BE2C (cell line): ENCODE measurements around the gene PARP1.
"Not testable (repeated sequence)": the region's sequence is repeated elsewhere in the genome, so short reads cannot be mapped to it uniquely, and the experiment has no call there.

Experiments used
- DNase-seq: peaks from one replicate; pipeline ENCODE4 v3.0.0-alpha.2; 2020
- H3K27me3 ChIP-seq: fragments of 250-450 bp; sonication (Bioruptor Pico); 2 replicates; pipeline ENCODE4 v1.5.1; 2020; ENCODE audit warnings: mild to moderate bottlenecking
- H3K36me3 ChIP-seq: fragments of 250-450 bp; sonication (Bioruptor Pico); 2 replicates; pipeline ENCODE4 v1.5.1; 2020; ENCODE audit warnings: mild to moderate bottlenecking
- H3K4me1 ChIP-seq: fragments of 250-450 bp; sonication (Bioruptor Pico); 2 replicates; pipeline ENCODE4 v1.5.1; 2020
- H3K4me3 ChIP-seq: 2 replicates; pipeline ENCODE4 v1.5.1; 2011; ENCODE audit warnings: low read depth, low read length
- H3K9me3 ChIP-seq: fragments of 250-450 bp; sonication (Bioruptor Pico); 2 replicates; pipeline ENCODE4 v1.5.1; 2020
- TF ChIP-seq, protein P1 (sequence below): IDR thresholded peaks from 2 replicates; pipeline ENCODE4 v1.5.1; 2012; ENCODE audit warnings: mild to moderate bottlenecking, low read depth, low read length

PARP1 gene

DNA sequence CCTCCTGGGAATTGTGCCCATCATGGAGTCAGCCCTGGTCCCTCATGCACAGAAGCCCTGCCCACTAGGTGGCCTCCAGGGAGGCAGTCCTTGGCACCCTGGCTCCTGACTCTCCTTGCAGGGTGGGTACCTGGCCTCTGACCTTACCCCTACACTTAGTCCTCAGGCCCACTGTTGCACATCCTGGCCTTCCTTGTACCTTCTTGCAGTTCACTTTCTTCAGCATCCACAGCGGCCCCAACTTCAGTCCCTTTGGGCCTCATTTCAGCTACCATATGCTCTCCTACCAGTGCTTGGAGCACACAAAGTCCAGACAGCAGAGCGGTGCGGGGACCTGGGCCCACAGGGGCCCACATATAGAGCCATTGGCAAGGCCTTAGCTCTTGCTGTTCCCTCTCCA is 19.2 kb upstream of the PARP1 start:
- no peaks in the 10 kb centered on the region for H3K36me3 ChIP-seq
- H3K27me3 ChIP-seq, result no peaks in the 10 kb centered on the region
- TF ChIP-seq, protein P1, sequence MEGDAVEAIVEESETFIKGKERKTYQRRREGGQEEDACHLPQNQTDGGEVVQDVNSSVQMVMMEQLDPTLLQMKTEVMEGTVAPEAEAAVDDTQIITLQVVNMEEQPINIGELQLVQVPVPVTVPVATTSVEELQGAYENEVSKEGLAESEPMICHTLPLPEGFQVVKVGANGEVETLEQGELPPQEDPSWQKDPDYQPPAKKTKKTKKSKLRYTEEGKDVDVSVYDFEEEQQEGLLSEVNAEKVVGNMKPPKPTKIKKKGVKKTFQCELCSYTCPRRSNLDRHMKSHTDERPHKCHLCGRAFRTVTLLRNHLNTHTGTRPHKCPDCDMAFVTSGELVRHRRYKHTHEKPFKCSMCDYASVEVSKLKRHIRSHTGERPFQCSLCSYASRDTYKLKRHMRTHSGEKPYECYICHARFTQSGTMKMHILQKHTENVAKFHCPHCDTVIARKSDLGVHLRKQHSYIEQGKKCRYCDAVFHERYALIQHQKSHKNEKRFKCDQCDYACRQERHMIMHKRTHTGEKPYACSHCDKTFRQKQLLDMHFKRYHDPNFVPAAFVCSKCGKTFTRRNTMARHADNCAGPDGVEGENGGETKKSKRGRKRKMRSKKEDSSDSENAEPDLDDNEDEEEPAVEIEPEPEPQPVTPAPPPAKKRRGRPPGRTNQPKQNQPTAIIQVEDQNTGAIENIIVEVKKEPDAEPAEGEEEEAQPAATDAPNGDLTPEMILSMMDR, result no peak
- no peak for DNase-seq
- H3K9me3 ChIP-seq, result no peaks in the 10 kb centered on the region
- H3K4me3 ChIP-seq, result no peak overlapping the region
- no peaks in the 10 kb centered on the region for H3K4me1 ChIP-seq

- not testable (repeated sequence) for H3K36me3 ChIP-seq, H3K4me1 ChIP-seq, DNase-seq, H3K4me3 ChIP-seq, H3K9me3 ChIP-seq, H3K27me3 ChIP-seq
Measured at GRCh38 chr1:226426395-226426794, 18.5 kb upstream of the PARP1 start.

DNA sequence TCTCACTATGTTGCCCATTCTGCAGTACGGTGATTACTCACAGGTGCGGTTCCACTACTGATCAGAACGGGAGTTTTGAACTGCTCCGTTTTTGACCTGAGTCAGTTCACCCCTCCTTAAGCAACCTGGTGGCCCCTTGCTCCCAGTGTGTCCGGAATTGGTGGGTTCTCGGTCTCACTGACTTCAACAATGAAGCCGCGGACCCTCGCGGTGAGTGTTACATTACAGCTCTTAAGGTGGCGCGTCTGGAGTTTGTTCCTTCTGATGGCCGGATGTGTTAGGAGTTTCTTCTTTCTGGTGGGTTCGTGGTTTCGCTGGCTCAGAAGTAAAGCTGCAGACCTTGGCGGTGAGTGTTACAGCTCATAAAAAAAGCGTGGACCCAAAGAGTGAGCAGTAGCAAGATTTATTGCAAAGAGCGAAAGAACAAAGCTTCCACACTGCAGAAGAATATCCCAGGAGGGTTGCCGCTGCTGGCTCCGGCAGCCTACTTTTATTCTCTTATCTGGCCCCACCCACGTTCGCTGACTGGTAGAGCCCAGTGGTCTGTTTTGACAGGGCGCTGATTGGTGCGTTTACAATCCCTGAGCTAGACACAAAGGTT is 17.6 kb upstream of the PARP1 start:
- Histone ChIP-seq H3K27me3 (no peaks in the 10 kb centered on the region), H3K36me3 (no peaks in the 10 kb centered on the region), H3K4me1 (no peaks in the 10 kb centered on the region), H3K9me3 (no peaks in the 10 kb centered on the region), H3K4me3 (no peak overlapping the region)
- TF ChIP-seq, protein P1, result no peak
- DNase-seq, result no peak

DNA sequence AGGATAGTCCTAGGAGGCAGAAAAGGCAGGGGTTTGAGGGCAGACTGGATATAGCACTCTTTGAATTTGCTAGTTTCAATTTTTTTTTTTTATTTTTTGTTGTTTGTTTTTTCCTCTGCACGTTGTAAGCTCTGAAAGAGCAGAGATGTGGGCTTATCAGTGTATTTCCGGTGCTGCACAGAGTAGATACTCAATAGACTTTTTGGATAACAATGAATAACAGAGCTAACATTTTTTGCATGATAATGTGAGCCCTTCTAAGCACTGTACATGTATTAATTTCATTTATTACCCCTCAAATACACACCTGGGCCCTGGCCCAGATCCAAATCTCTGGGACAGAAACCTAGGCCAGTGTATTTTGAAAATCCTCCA is 17.1 kb upstream of the PARP1 start:
- Histone ChIP-seq H3K27me3 (no peaks in the 10 kb centered on the region), H3K4me3 (no peak overlapping the region), H3K9me3 (no peaks in the 10 kb centered on the region), H3K4me1 (no peaks in the 10 kb centered on the region), H3K36me3 (no peaks in the 10 kb centered on the region)
- TF ChIP-seq, protein P1, result no peak
- no peak for DNase-seq

- TF ChIP-seq, protein P1, result peak; percentile 71
- Histone ChIP-seq H3K4me1 (no peaks in the 10 kb centered on the region), H3K36me3 (no peaks in the 10 kb centered on the region), H3K4me3 (no peak overlapping the region), H3K9me3 (no peaks in the 10 kb centered on the region), H3K27me3 (no peaks in the 10 kb centered on the region)
- no peak for DNase-seq
Measured at GRCh38 chr1:226424221-226425003, 16.5 kb upstream of the PARP1 start.

- Histone ChIP-seq H3K9me3 (no peaks in the 10 kb centered on the region), H3K27me3 (no peaks in the 10 kb centered on the region), H3K4me3 (no peak overlapping the region), H3K36me3 (no peaks in the 10 kb centered on the region), H3K4me1 (no peaks in the 10 kb centered on the region)
- DNase-seq, result no peak
- TF ChIP-seq, protein P1, result no peak
Measured at GRCh38 chr1:226422478-226422877, 14.6 kb upstream of the PARP1 start.
